H9 (cell line): ENCODE data around the gene KIF22. TPM values are rescaled to one million over a fixed set of nuclear protein-coding genes. Genes with fewer than 3 reads are reported as not detected.
A peak's percentile ranks its signal among the peaks of the same experiment; 100 is the strongest.

Experiments used
- DNase-seq: peaks from one replicate; pipeline ENCODE4 v3.0.0-alpha.2; 2017
- H2AFZ ChIP-seq: one replicate; pipeline ENCODE4 v1.6.1; 2013; ENCODE audit warnings: mild to moderate bottlenecking, low read length, control low read depth, moderate library complexity
- H2AK5ac ChIP-seq: 2 replicates; pipeline ENCODE4 v1.6.1; 2013; ENCODE audit warnings: low read length, control low read depth, mixed read lengths; ENCODE audit not compliant: insufficient read length
- H2BK120ac ChIP-seq: one replicate; pipeline ENCODE4 v1.6.1; 2013; ENCODE audit warnings: low read depth, mild to moderate bottlenecking, low read length, control low read depth, inconsistent platforms; ENCODE audit not compliant: poor library complexity, severe bottlenecking
- H2BK12ac ChIP-seq: 2 replicates; pipeline ENCODE4 v1.6.1; 2013; ENCODE audit warnings: low read length, control low read depth, mixed read lengths, low read depth; ENCODE audit not compliant: insufficient read length
- H2BK15ac ChIP-seq: 2 replicates; pipeline ENCODE4 v1.6.1; 2013; ENCODE audit warnings: low read depth, low read length, control low read depth
- H2BK20ac ChIP-seq: one replicate; pipeline ENCODE4 v1.6.1; 2013; ENCODE audit warnings: low read depth, mild to moderate bottlenecking, low read length, control low read depth, inconsistent platforms; ENCODE audit not compliant: poor library complexity, severe bottlenecking
- H2BK5ac ChIP-seq: 2 replicates; pipeline ENCODE4 v1.6.1; 2013; ENCODE audit warnings: low read length, control low read depth, mixed read lengths; ENCODE audit not compliant: insufficient read length
- H3K14ac ChIP-seq: 2 replicates; pipeline ENCODE4 v1.6.1; 2013; ENCODE audit warnings: low read length, control low read depth; ENCODE audit not compliant: insufficient read depth
- H3K18ac ChIP-seq: 2 replicates; pipeline ENCODE4 v1.6.1; 2013; ENCODE audit warnings: low read depth, mild to moderate bottlenecking, mixed read lengths, low read length, control low read depth; ENCODE audit not compliant: insufficient read length
- H3K23ac ChIP-seq: 2 replicates; pipeline ENCODE4 v1.6.1; 2013; ENCODE audit warnings: low read length, control low read depth, mixed read lengths, low read depth; ENCODE audit not compliant: insufficient read length
- H3K23me2 ChIP-seq: 2 replicates; pipeline ENCODE4 v1.6.1; 2013; ENCODE audit warnings: low read depth, mild to moderate bottlenecking, mixed read lengths, low read length, control low read depth; ENCODE audit not compliant: insufficient read length, poor library complexity, severe bottlenecking
- H3K27ac ChIP-seq: 2 replicates; pipeline ENCODE4 v1.5.1; 2013; ENCODE audit warnings: low read length, control low read depth, mixed read lengths, low read depth; ENCODE audit not compliant: insufficient read length
- H3K27me3 ChIP-seq: 2 replicates; pipeline ENCODE4 v1.6.1; 2013; ENCODE audit warnings: low read length, control low read depth, inconsistent platforms; ENCODE audit not compliant: insufficient read depth
- H3K4ac ChIP-seq: 2 replicates; pipeline ENCODE4 v1.6.1; 2013; ENCODE audit warnings: low read depth, mild to moderate bottlenecking, control low read depth, inconsistent platforms, low read length, moderate library complexity
- H3K4me1 ChIP-seq: 2 replicates; pipeline ENCODE4 v1.6.1; 2013; ENCODE audit warnings: low read length, control low read depth, inconsistent platforms; ENCODE audit not compliant: insufficient read depth
- H3K4me2 ChIP-seq: 2 replicates; pipeline ENCODE4 v1.6.1; 2013; ENCODE audit warnings: low read length, control low read depth, mixed read lengths; ENCODE audit not compliant: insufficient read length, insufficient read depth
- H3K56ac ChIP-seq: 2 replicates; pipeline ENCODE4 v1.6.1; 2013; ENCODE audit warnings: low read depth, mild to moderate bottlenecking, mixed read lengths, low read length, control low read depth; ENCODE audit not compliant: insufficient read length
- H3K79me1 ChIP-seq: 2 replicates; pipeline ENCODE4 v1.6.1; 2013; ENCODE audit warnings: low read depth, mild to moderate bottlenecking, moderate library complexity, low read length, control low read depth, inconsistent platforms; ENCODE audit not compliant: insufficient read depth, poor library complexity, severe bottlenecking
- H3K79me2 ChIP-seq: 2 replicates; pipeline ENCODE4 v1.6.1; 2013; ENCODE audit warnings: low read length, control low read depth, inconsistent platforms; ENCODE audit not compliant: insufficient read depth
- H3K9ac ChIP-seq: 2 replicates; pipeline ENCODE4 v1.6.1; 2013; ENCODE audit warnings: low read length, control low read depth, mixed read lengths; ENCODE audit not compliant: insufficient read length; ENCODE audit errors: extremely low read depth
- H3K9me3 ChIP-seq: one replicate; pipeline ENCODE4 v1.6.1; 2013; ENCODE audit warnings: low read depth, low read length, inconsistent platforms; ENCODE audit not compliant: control insufficient read depth
- H3T11ph ChIP-seq: one replicate; pipeline ENCODE4 v1.6.1; 2013; ENCODE audit warnings: mild to moderate bottlenecking, low read length, control low read depth, inconsistent platforms
- H4K20me1 ChIP-seq: one replicate; pipeline ENCODE4 v1.6.1; 2013; ENCODE audit not compliant: control insufficient read depth, insufficient read length, insufficient read depth
- H4K5ac ChIP-seq: 2 replicates; pipeline ENCODE4 v1.6.1; 2013; ENCODE audit warnings: low read depth, mild to moderate bottlenecking, mixed read lengths, low read length, control low read depth; ENCODE audit not compliant: insufficient read length
- H4K8ac ChIP-seq: replicated peaks from 2 replicates; pipeline ENCODE4 v1.6.1; 2013; ENCODE audit warnings: low read length, control low read depth, mixed read lengths, low read depth; ENCODE audit not compliant: insufficient read length
- H4K91ac ChIP-seq: 2 replicates; pipeline ENCODE4 v1.6.1; 2013; ENCODE audit warnings: low read depth, mild to moderate bottlenecking, moderate library complexity, mixed read lengths, low read length, control low read depth; ENCODE audit not compliant: insufficient read length
- H3K27ac Mint-ChIP-seq, 3 experiments: 2 replicates in 2 of 3; 3 replicates in 1 of 3; pipeline ENCODE4 v1.8.0; 2020 to 2021; ENCODE audit warnings: mixed read lengths in 3 of 3, mild to moderate bottlenecking in 1 of 3, moderate library complexity in 1 of 3
- H3K27me3 Mint-ChIP-seq: 2 replicates; pipeline ENCODE4 v1.8.0; 2021; ENCODE audit warnings: low read depth, mild to moderate bottlenecking, moderate library complexity, mixed read lengths
- H3K36me3 Mint-ChIP-seq, 3 experiments: 2 replicates in 2 of 3; 3 replicates in 1 of 3; pipeline ENCODE4 v1.8.0; 2020 to 2021; ENCODE audit warnings: low read depth in 3 of 3, mixed read lengths in 3 of 3; ENCODE audit not compliant: insufficient read depth in 1 of 3
- H3K4me1 Mint-ChIP-seq, 2 experiments: 2 replicates each; pipeline ENCODE4 v1.8.0; 2020; ENCODE audit warnings: mixed read lengths in 2 of 2
- H3K4me3 Mint-ChIP-seq, 2 experiments: 2 replicates in 1 of 2; 3 replicates in 1 of 2; pipeline ENCODE4 v1.8.0; 2020 to 2021; ENCODE audit warnings: mild to moderate bottlenecking in 2 of 2, mixed read lengths in 2 of 2, moderate library complexity in 1 of 2
- H3K9me3 Mint-ChIP-seq, 2 experiments: 2 replicates in 1 of 2; 3 replicates in 1 of 2; pipeline ENCODE4 v1.8.0; 2020; ENCODE audit warnings: mild to moderate bottlenecking in 2 of 2, mixed read lengths in 2 of 2, moderate library complexity in 1 of 2
- CTCF ChIP-seq: fragments of 200-600 bp; sonication (generic); conservative IDR thresholded peaks from 3 replicates; pipeline ENCODE4 v1.8.0; 2021; ENCODE audit warnings: antibody characterized with exemption, mild to moderate bottlenecking
- WGBS: extraction: QIAGEN DNeasy Blood & Tissue Kit; methylation state at CpG from one replicate; pipeline ENCODE4 v1.1.7; 2013; ENCODE audit warnings: missing lambda C conversion rate, low lambda C conversion rate, mixed read lengths; ENCODE audit not compliant: insufficient read length; ENCODE audit errors: extremely low coverage; 5-methylcytosine and 5-hydroxymethylcytosine counted together
- total RNA-seq: library from RNA; stranded (reverse); gene quantifications from 2 replicates; pipeline ENCODE4 v1.2.1, GENCODE V29; 2021

KIF22 gene
- total RNA-seq, 1 experiment from 2014 or later: 151 TPM

GRCh38 chr16:29805232-29806098 is 14.9 kb downstream of the KIF22 start:
- no CpG with 5 or more reads among the region's 103 CpGs for WGBS
- no peaks in the 10 kb centered on the region; the same call in 1 of the 2 replicates for H3K4me1 ChIP-seq
- H3K9me3 ChIP-seq: no peaks in the 10 kb centered on the region
- no peak overlapping the region for H2AK5ac ChIP-seq
- no peak overlapping the region for H2BK5ac ChIP-seq
- no peak overlapping the region for H4K5ac ChIP-seq
- Mint-ChIP-seq H3K27ac (peak overlapping the region; percentile 100), H3K36me3 (peaks cover 28 to 68% (median 45%) of the 10 kb centered on the region in 3 experiments), H3K4me3 (peak overlapping the region; percentile 93 to 98), H3K4me1 (peaks cover 36 to 53% of the 10 kb centered on the region in 2 experiments), H3K9me3 (no peaks in the 10 kb centered on the region; a peak in 1 of 5 replicates), H3K27me3 (peaks cover 1% of the 10 kb centered on the region)
- no peak overlapping the region for H3K4ac ChIP-seq
- no peak overlapping the region for H3K23ac ChIP-seq
- H3K18ac ChIP-seq: peak overlapping the region; percentile 50
- H3K56ac ChIP-seq: no peak overlapping the region
- H2AFZ ChIP-seq: no peak overlapping the region
- H3K4me2 ChIP-seq: peak overlapping the region; percentile 48
- H3K27me3 ChIP-seq: no peaks in the 10 kb centered on the region
- H2BK120ac ChIP-seq: no peak overlapping the region
- peaks cover 2% of the 10 kb centered on the region; the same call in 1 of the 2 replicates for H3K79me2 ChIP-seq
- no peaks in the 10 kb centered on the region for H4K20me1 ChIP-seq
- no peak overlapping the region for H2BK20ac ChIP-seq
- TF ChIP-seq CTCF: no peak; the same call in 2 of the 3 replicates
- H3K9ac ChIP-seq: peak overlapping the region; percentile 67
- H3K23me2 ChIP-seq: peaks cover 19% of the 10 kb centered on the region
- no peak overlapping the region for H3K27ac ChIP-seq
- H4K91ac ChIP-seq: no peak overlapping the region
- no peak overlapping the region for H4K8ac ChIP-seq
- peak overlapping the region; percentile 10; the same call in 1 of the 2 replicates for H3K14ac ChIP-seq
- H2BK15ac ChIP-seq: no peak overlapping the region
- H3T11ph ChIP-seq: no peak overlapping the region
- peak; percentile 99 for DNase-seq
- no peaks in the 10 kb centered on the region for H3K79me1 ChIP-seq
- H2BK12ac ChIP-seq: no peak overlapping the region
